ENCODE results near the gene ATP13A5.

Gene ATP13A5

DNA sequence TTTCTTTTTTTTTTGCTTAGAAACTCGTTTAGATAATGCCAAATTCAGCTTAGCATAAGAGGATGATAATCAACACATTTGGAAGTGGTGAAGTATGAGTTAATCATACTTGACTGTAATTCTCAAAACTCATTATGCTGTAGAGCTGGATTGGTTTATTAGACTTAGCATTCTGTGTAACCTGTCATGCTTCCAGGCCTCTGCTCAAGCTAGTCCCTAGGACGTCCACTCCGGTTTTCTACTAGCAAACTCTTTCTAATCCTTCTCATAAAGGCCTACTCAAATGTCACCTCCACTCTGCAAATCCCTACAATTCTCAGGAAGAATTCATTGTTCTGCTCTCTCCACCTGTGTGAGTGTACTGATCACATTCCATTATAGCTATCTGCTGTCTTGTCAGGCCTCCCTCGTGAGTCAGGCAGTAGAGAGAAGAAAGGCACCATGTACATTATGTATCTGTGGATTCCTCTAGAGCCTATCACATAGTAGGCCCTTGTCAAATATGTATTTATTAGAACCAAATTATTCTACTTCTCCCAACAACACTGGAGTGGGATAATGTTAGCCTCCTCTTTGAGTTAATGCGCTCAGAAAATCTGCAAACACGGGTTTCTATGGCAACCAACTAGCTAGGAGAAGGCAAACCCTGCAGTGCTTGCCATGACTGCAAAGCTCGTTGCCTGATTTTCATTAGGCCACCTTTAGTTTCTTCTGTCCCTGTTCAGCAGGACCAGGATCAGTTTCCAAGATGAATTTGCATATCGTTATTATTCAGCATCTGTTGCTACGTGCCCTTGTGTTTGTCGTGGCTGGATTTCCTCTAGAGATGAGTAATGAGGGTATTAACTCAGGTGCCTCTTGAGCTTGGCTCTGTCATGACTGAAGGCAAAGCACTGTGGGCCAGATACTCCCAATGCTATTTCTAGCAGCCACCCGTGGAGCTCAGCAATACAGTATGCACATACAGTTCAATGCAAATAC lies 30.7 kb downstream of the ATP13A5 start:
- DNase-seq, result no peak

DNA sequence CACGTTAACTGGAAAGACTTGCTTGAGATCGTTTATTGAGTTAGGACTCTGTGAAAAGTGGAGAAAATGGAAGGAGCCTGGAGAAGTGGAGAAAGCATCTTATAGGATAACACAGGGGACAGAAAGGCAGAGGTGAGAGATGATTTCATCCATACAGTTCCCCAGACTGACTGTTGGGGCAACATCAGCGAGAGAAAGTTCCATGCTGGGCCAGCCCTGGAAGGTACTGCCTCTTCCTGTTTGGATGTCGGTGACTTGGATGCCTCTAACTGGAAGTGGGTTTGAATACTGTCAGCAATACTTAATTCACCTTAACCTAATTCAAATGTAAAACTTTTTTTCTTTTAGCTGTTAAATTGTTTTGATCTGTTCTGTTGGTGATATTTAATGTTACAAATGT lies 32.3 kb downstream of the ATP13A5 start:
- no peak for DNase-seq

GRCh38 chr3:193345431-193345830 lies 33.1 kb downstream of the ATP13A5 start:
- DNase-seq, result no peak

- no peak for DNase-seq
These were observed 34.1 kb downstream of the ATP13A5 start for GRCh38 chr3:193344486-193344885.

GRCh38 chr3:193343726-193344222 lies 34.8 kb downstream of the ATP13A5 start:
- no peak for DNase-seq

- no peak for DNase-seq
These were observed 36.0 kb downstream of the ATP13A5 start for GRCh38 chr3:193342551-193342950.

DNA sequence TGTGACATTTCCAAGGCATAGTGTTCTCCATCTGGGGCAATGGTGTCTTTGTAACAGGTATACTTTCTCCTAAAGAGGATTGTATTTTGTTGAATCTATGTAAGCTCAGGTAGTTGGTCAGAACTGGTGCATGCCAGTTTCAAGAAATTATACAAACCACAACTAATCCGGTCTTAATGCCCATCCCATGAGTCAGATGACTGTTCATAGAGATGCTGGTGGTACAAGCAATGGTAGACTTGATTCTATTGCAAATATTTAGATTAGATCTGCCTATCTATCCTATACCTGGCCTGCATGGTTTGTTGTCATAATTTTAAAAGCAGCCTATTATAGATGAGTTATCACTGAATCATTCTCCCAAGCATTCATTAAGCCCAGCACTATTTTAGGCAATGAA lies 43.5 kb downstream of the ATP13A5 start:
- no peak for DNase-seq

GRCh38 chr3:193333229-193333628 lies 45.3 kb downstream of the ATP13A5 start:
- no peak for DNase-seq

GRCh38 chr3:193330555-193331204 lies 47.9 kb downstream of the ATP13A5 start:
- no peak for DNase-seq

GRCh38 chr3:193317682-193318300 lies 60.8 kb downstream of the ATP13A5 start:
- DNase-seq, result no peak

GRCh38 chr3:193314161-193314560 lies 64.4 kb downstream of the ATP13A5 start:
- DNase-seq, result no peak

- no peak for DNase-seq
These were observed 65.2 kb downstream of the ATP13A5 start for GRCh38 chr3:193313061-193313958.

DNA sequence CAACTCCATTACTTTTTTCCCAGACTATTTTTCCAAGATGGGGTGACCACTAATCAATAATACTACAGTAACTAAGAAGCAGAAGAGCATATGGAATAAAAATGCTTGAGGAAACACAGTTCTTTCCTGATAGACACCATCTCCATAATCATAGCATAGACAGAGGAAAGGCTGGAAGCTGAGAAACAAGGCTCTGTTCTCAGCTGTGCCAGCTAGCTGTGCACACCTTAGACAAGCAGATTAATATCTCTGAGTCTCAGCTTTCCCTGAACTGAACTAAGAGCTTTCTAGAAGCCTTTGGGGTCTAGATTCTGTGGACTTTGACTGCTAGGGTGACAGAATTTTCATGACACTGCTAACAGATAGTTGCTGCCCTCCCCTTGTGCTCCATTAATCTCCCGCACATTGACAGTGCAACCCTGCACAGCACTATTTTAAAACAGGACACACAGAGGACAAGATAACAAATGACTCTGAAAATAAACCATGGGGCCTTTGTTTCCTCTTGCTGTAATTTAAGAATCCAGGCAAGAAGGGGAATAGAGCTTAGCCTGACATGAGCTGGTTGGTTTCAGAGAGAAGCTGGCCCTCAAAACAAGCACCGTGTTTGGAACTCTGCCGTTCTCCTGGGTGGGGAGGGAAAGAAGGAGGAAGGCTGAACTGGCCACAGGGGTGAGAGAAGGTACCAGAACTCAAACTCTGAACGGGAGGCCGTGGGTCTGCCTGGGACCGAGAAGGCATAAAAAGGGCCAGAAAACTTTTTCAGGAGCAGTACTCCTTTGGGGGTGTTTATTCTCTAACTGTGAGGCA lies 67.4 kb downstream of the ATP13A5 start:
- DNase-seq, result no peak

DNA sequence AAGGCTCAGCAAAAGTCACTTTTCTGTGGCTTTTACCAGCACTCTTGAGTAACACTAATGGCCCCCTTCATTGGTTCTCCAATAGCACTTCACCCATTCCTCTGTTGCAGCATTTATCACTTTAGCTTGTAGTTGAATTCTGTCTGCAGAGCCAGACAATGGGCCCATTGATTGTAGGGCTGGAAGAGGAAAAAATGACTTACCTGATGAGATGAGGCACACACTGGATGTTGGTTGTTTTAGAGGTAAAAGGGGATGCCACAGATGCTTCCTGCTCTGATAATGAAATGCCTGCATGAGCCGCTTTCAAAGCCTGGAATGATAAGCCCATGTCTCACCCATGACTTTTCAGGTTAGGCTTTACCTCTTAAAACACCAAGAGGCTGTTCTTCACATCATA lies 73.2 kb downstream of the ATP13A5 start:
- DNase-seq, result no peak

GRCh38 chr3:193301433-193301832 lies 77.1 kb downstream of the ATP13A5 start:
- no peak for DNase-seq

GRCh38 chr3:193297421-193297820 lies 81.1 kb downstream of the ATP13A5 start:
- no peak for DNase-seq

GRCh38 chr3:193295985-193296384 lies 82.6 kb downstream of the ATP13A5 start:
- no peak for DNase-seq

- DNase-seq, result no peak
These were observed 86.2 kb downstream of the ATP13A5 start for GRCh38 chr3:193292386-193292785.

DNA sequence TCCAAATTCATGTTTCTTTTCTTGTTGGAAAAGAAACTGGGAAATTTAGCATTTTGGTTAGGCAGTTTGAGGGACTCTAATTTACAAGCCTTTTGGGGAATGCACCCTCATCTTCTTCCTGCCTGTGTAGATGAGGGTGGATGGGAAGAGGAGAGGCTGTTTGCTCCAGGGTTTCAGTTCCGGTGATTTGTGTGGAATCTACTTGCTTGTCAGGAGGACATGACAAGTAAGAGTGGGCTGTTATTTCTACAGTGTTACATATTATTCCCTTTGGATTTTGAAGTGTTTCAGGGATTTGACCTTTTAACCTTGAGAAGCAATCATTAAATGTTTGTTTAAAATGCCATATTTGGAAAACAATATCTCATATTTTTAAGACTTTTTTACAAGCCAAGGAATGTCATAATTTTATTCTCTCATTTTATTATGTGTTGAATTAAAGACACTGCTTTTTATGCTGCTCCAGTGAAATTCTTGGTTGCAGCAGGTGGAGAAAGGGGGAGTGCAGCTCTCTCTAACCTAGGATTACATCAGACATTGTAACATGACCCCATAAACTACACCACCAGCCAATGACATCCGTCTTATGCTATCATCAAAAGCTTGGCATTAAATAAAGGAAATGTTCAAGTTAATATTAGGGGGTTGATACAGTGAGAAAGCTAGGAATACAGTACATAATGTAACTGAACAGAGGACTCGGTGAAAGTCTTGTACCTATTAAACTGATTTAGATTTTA lies 107.3 kb downstream of the ATP13A5 start:
- DNase-seq, result no peak

DNA sequence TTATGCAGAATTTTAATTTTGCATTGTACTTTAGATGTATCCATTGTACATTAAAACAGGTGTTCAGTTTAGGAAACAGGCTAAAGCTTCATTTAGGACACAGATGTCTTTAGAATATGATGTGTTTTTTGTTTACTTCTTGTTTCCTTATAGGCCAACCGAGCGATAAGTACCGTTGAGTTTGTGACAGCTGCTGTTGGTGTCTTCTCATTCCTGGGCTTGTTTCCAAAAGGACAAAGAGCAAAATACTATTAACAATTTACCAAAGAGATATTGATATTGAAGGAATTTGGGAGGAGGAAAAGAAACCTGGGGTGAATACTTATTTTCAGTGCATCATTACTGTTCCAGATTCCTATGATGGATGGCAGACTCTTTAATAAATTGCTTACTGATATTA lies 108.1 kb downstream of the ATP13A5 start:
- DNase-seq, result no peak

Measured in cerebellar nuclear complex (tissue), 1 donor.